ENCODE data around the gene SNU13.
"Not testable (repeated sequence)": the region's sequence is repeated elsewhere in the genome, so short reads cannot be mapped to it uniquely, and the experiment has no call there.

DNA sequence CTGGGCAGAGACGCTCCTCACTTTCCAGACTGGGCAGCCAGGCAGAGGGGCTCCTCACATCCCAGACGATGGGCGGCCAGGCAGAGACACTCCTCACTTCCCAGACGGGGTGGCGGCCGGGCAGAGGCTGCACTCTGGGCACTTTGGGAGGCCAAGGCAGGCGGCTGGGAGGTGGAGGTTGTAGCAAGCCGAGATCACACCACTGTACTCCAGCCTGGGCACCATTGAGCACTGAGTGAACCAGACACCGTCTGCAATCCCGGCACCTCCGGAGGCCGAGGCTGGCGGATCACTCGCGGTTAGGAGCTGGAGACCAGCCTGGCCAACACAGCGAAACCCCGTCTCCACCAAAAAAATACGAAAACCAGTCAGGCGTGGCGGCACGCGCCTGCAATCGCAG is 57.1 kb downstream of the SNU13 start:
- TF ChIP-seq, protein P1, sequence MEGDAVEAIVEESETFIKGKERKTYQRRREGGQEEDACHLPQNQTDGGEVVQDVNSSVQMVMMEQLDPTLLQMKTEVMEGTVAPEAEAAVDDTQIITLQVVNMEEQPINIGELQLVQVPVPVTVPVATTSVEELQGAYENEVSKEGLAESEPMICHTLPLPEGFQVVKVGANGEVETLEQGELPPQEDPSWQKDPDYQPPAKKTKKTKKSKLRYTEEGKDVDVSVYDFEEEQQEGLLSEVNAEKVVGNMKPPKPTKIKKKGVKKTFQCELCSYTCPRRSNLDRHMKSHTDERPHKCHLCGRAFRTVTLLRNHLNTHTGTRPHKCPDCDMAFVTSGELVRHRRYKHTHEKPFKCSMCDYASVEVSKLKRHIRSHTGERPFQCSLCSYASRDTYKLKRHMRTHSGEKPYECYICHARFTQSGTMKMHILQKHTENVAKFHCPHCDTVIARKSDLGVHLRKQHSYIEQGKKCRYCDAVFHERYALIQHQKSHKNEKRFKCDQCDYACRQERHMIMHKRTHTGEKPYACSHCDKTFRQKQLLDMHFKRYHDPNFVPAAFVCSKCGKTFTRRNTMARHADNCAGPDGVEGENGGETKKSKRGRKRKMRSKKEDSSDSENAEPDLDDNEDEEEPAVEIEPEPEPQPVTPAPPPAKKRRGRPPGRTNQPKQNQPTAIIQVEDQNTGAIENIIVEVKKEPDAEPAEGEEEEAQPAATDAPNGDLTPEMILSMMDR (tag by site-specific recombination; IDR thresholded peaks at IDR 0.05), result not testable (repeated sequence)
- TF ChIP-seq ZBTB8A (tag by site-specific recombination; IDR thresholded peaks at IDR 0.05); ZNF140 (tag by site-specific recombination; IDR thresholded peaks at IDR 0.05); ZNF23 (tag by site-specific recombination; IDR thresholded peaks at IDR 0.05; ENCODE audit: borderline replicate concordance): not testable (repeated sequence)
- TF ChIP-seq, protein P2, sequence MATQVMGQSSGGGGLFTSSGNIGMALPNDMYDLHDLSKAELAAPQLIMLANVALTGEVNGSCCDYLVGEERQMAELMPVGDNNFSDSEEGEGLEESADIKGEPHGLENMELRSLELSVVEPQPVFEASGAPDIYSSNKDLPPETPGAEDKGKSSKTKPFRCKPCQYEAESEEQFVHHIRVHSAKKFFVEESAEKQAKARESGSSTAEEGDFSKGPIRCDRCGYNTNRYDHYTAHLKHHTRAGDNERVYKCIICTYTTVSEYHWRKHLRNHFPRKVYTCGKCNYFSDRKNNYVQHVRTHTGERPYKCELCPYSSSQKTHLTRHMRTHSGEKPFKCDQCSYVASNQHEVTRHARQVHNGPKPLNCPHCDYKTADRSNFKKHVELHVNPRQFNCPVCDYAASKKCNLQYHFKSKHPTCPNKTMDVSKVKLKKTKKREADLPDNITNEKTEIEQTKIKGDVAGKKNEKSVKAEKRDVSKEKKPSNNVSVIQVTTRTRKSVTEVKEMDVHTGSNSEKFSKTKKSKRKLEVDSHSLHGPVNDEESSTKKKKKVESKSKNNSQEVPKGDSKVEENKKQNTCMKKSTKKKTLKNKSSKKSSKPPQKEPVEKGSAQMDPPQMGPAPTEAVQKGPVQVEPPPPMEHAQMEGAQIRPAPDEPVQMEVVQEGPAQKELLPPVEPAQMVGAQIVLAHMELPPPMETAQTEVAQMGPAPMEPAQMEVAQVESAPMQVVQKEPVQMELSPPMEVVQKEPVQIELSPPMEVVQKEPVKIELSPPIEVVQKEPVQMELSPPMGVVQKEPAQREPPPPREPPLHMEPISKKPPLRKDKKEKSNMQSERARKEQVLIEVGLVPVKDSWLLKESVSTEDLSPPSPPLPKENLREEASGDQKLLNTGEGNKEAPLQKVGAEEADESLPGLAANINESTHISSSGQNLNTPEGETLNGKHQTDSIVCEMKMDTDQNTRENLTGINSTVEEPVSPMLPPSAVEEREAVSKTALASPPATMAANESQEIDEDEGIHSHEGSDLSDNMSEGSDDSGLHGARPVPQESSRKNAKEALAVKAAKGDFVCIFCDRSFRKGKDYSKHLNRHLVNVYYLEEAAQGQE (tag by site-specific recombination; IDR thresholded peaks at IDR 0.05), result not testable (repeated sequence)
